GM21576 (cell line): Measurements from ENCODE around the gene ZNF778.

ENCODE experiments used
- ATAC-seq: cut with Tn5 transposase; IDR thresholded peaks from one replicate; pipeline ENCODE4 v1.9.1; 2021; ENCODE audit warnings: mild to moderate bottlenecking, moderate library complexity; ENCODE audit not compliant: unreplicated experiment

Gene ZNF778

GRCh38 chr16:89273741-89274472, 56.4 kb downstream of the ZNF778 start:
- ATAC-seq: no peak

DNA sequence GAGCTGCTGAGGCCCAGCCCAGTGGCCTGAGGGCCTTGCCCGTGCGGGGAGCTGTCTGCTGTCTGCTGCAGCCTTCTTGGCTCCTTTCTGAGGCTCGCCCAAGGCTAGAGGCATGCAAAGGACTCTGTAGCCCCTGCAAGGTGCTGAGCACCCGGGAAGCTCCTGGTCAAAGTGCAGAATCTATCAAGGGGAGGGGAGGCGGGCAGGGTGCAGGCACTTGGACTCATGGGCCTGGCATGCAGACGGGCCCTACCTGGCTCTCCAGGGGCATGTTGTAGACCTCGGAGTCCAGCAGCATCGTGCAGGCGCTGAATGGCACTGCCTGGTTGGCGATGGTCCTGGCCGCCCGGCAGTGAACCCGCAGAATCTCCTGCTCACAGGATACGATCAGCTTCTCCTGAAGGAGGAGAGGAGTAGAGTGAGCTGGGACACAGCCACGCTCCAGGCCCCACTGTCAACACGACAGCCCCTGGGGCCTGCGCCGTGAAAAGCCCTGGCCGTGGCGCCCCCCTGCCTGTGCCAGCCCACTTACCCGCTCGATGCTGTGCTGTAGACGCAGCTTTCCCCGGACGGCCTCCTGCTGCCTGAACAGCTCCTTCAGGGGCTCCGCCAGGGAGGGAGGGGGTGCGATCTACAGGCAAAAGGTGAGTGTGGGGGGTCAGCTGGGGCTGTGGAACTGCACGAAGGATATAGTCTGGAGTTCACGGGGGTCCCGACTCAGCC, 57.2 kb downstream of the ZNF778 start:
- no peak for ATAC-seq

GRCh38 chr16:89275284-89275584, 57.7 kb downstream of the ZNF778 start:
- no peak for ATAC-seq

DNA sequence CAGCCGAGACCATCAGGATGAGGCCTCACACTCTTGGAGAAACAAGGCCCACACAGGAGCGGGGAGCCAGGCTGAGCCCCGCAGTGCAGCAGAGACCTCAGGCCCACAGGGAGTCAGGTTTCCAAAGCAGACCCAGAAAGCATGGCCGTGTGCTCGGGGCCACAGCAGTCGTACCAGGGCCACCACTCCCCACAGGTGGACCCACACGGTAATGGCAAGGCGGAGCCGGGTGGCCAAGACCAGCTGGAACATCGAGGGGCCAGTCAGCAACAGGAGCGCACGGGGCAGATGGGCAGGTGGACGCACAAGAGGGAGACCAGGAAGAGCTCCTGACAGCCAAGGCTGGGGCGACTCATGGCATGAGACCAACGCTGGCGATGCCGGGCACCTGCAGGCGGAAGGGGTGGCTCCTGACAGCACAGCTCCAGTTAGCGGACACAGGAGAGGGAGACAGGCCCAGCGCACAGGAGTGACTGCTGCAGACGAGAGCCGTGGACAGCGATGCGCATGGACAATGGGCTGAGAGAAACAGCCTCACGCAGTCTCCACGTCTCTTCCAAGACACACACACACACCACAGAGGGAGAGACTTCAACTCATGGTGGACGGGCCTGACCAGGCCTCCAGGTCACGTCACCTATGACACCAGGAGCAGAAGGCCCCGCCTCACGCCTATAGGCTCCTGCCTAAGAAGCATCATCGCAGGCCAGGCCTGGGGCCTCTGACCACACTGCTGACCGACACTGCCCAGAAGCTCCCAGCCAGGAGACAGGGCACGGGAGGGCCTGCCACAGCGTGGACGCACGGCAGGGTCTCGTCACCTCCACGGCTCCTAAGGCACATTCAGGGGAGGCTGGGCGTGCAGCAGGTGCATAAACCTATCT, 58.6 kb downstream of the ZNF778 start:
- ATAC-seq: no peak

- no peak for ATAC-seq
Observed at GRCh38 chr16:89277049-89277448, 59.5 kb downstream of the ZNF778 start.

- no peak for ATAC-seq
Observed at GRCh38 chr16:89277641-89278341, 60.3 kb downstream of the ZNF778 start.

GRCh38 chr16:89278441-89279240, 61.1 kb downstream of the ZNF778 start:
- no peak for ATAC-seq

DNA sequence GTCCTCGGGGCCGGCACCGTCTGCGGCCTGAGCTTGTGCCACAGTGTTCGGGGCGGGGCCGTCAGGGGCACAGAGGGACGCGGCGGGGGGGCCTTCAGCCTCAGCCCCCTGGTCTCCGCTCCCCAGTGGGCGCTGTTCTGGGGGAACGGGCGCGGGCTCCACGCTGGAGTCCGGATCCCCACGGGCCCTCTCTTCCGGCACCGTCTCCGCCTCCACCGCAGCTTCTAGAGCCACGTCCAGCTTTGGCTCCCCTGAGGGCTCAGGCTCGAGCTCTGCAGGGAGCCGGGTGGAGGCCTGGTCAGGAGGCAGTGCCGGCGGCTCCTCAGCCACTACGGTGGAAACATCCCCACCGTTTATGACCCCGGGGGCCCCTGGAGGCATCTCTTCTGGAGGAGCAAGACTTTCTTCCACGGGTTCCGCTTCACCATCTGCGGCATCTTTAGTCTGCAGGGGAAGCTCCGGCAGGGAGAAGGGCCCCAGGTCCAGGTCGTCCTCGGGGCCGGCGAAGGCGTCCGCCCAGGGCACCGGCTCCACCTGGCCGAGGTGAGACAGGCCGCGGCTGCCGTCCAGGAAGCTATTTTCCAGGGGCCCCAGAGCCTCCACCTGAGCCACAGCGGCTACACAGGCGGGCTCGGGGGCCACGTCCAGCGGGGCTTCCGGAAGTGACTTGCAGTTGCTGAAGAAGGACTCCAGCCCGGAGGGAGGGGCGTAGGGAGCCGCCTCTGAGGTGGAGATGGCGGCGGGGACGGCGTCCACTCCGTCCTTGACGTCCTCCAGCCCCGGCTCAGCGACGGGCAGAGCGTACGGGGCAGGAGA, 62.4 kb downstream of the ZNF778 start:
- no peak for ATAC-seq

DNA sequence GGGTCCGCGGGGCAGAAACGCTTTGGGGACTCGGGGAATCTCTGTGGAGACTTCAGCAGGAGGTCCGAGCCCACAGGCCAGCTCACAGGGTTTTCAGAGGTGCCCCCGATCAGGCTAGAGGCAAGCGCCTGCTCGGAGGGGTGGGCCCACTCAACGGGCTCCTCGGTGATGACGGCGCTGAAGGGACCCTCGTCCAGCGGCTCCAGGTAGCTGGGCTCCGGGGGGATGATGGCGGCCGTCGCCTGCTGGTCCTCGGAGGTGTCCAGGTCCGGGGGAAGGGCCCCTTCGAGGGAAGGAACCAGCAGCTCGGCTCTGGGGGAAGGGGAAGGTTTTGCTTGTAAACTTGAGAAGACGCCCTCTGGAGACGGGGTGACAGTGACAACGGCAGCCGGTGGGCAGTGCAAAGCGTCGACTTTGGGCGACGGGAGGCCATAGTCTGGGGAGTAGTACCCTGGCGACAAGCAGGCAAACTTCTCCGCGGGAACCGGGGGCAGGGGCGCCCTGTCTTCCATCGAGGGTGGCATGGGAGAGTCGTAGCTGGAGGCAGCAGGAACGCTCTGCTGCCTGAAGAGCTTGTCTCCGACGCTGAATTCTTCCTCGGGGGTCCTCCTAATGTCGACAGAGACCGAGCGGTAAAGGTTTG, 63.2 kb downstream of the ZNF778 start:
- ATAC-seq: no peak

DNA sequence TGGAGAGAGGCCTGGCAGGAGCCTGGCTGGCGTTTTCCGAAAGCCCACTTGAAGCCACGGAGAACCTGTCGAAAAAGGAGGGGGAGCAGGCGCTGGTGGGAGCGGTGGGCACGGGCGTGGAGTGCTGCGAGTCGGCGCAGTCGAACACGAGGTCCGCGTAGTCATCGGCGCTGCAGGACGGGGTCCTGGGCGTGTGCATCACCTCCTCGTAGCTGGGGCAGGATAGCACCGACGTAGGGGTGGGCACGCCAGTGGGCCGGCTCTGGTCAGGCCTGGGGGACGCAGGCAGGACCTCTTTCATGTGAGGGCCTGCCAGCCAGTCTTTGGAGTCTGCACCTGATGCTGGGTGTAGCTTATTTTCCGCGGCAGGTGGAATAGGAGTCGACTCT, 63.7 kb downstream of the ZNF778 start:
- ATAC-seq: no peak

- ATAC-seq: no peak
Observed at GRCh38 chr16:89281829-89282228, 64.3 kb downstream of the ZNF778 start.

GRCh38 chr16:89282523-89282922, 65.0 kb downstream of the ZNF778 start:
- ATAC-seq: no peak

DNA sequence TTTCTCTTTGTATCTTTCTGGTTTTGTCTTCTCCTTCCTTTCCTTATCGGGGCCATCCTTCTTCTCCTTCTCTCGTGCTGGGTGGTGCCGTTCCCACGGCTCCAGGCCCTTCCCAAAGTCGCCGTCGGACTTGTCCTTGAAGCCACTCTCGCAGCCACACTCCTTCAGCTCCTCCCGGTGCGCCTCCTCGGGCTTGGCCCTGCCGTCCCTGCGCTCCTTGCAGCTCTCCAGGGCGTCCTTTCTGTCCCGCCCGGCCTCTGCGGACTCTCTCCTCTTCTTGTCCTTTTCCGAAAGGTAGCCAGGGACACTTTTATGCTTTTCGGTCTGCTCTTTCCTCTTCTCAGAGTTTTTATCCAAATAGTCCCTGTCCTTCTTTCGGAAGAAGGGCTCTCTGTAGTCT, 65.9 kb downstream of the ZNF778 start:
- no peak for ATAC-seq

GRCh38 chr16:89285381-89285780, 67.9 kb downstream of the ZNF778 start:
- ATAC-seq: no peak

DNA sequence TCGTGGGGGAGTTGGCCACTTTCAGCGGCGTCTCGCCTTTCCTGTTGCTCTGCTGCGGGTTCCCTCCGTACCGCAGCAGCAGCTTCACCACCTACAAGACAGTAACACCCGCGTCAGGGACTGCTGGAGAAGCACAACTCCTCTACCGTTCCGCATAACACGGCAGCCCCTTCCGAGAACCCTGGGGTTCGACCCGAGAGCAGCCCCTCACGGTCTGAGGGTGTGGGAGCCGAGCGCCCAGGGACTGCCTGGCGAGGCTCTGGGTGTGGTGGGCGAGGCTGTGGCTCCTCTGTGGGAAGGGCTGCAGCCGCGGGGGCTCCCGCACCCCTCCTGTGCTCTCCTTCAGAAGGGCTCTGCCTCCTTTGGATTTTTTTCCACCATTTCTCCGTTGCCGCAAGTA, 68.6 kb downstream of the ZNF778 start:
- no peak for ATAC-seq
